Left forelimb (tissue), 1 donor: ENCODE data around the gene IKBKE.

Experiments
- DNase-seq: peaks from one replicate; pipeline ENCODE4 v3.0.0-alpha.2; 2018; ENCODE audit warnings: low spot score

Gene IKBKE

GRCh38 chr1:206455289-206455665 lies 15.0 kb upstream of the IKBKE start:
- no peak for DNase-seq

GRCh38 chr1:206455666-206456344 lies 14.5 kb upstream of the IKBKE start:
- no peak for DNase-seq

DNA sequence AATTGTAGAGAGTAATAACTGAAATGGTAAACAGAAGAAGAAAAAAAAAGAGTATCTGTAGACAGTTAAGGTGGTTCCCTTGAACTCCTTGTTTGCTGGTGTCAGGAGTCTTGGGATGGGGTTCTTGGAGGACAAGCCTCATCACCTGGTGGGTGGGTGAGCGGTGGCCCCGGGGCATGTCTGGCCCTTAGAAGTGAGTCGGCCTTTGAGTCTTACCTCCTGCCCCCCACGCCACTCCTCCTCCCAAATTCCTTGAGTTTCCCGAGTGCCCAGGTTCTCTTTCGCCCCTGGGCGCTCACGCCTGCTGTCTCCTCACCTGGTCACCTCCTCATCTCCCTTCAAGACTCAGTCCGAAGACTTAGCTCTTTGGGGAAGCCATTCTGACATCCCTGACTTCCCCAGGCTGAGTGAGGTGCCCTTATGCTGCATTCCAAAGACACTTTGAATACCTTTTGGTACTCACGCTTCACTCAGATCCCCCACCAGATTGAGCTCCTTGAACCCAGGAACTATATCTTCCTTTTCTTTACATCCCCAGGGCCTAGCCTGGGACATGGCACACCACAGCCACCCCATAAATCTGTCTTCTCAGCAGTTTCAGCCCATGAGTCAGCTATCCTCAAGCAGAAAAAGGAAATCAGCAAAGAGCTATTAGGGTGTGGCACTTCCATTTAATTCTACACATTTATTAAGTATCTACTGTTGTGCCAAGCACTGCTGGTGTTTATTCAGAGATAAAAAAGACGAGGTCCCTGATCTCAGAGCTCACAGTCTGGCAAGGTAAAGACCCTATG lies 13.5 kb upstream of the IKBKE start:
- no peak for DNase-seq

DNA sequence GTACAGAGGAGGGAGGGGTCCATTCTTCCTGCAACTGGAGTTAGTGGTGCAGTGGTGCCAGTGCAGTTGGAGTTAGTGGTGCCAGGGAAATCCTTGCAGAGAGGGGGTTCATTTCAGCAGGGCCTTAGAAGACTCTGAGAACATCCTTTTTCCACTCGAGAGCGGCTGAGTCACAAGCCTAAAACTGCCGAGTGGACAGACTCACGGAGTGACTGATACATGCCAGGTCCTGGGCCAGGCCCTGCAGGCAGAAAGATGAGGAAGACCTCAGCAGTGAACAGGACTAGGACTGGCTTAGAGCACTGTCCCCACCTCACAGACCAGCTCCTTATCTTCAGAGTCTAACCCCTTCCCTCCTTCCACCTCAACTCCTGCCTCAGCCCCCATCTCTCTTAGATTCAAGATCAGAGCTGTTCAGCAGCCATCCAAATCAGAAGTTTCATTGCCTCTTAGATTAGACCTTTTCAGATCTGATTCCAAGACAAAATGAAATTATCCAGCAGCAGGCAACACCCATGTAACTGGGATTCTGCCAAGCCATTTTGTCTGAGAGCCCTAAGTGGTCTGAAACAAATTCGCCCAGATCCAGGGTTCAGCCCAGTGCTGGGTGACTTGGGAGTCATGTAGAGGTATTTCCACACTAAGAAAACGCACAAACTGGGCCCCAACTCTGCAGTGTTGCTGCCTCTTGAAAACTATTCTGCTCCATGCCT lies 12.7 kb upstream of the IKBKE start:
- no peak for DNase-seq

- DNase-seq: no peak
Observed at GRCh38 chr1:206459703-206460102, 10.6 kb upstream of the IKBKE start.

- no peak for DNase-seq
Observed at GRCh38 chr1:206460836-206461426, 9.3 kb upstream of the IKBKE start.

DNA sequence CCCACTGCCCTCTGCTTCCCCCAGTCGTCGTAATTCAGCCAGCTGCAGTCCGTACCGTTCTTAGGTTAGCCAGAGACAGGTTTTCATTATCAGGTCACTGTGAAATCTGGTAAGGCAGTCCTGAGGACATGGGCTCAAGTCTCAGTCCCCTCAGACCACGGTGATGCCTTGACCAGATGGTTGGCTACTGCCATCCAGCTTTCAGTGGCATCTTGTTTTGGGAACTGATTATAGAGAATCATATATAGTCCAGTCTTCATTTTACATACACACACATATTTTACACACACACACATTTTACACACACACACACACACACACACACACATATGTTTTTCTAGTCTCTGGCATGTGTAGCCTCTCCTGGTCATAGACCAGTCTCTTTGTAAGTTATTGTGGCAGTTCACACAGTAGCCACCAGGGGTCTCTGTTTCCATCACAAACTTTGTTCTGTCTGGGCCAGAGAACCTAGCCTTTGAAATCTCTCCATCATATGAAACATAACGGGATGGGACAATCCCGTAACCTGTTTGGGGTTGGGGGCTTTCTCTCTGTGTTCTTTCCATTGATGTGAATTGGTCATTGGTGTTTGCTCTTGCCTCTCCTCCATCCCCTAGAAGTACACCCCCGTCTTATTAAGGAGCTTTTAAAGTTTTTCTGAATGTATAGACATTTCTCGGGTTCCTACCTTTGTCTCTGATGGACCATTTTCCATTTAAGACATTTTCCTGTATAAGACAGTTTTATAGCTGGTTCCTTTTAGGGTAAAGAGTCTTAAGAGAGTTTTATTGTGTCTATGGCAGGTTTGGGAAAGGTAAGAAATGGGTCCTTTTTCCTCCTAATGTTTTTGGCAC lies 8.4 kb upstream of the IKBKE start:
- no peak for DNase-seq

- no peak for DNase-seq
Observed at GRCh38 chr1:206463137-206463536, 7.1 kb upstream of the IKBKE start.

- no peak for DNase-seq
Observed at GRCh38 chr1:206463911-206464310, 6.4 kb upstream of the IKBKE start.

DNA sequence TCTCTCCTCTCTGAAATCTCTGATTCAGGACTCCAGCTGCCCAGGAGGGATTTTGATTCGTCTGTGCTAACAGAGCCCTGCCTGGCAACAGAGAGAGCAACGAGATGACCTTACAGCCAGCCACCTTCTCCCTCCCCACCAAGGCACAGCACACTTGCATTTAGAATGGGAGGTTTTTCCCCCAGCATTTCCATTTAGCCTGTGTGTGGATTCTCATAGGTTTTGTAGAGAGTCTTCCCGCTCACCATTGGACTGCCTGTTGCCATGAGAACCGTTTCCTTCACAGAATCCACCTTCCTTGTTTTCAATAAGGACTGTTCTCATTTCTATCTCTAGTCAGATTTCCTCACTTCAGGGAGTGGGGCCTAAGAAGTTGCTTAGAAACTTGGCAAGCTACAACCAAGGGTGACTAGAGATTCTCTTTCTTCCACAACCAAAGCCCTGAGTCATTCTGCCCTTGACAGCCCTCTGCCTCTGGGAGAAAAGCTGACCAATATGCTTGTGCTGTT lies 5.8 kb upstream of the IKBKE start:
- no peak for DNase-seq

DNA sequence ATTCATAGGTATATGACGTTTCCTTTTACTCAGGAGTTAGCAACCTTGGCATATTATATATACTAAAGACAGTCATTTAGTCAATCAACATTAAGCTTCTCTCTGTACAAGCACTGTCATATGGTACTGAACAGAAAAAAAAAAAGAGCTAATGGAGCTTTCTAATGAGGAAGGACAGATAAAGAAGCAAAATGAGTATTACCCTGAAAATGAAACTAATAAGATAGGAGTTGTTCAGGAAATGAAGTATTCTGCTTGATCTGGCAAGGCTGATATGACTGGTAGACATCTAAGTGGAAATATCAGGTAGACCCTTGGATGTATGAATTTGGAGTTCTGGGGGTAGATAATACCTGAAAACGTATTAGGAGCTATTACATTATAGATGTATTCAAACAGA lies 4.3 kb upstream of the IKBKE start:
- DNase-seq: no peak

GRCh38 chr1:206466840-206467649 lies 3.2 kb upstream of the IKBKE start:
- no peak for DNase-seq

- no peak for DNase-seq
Observed at GRCh38 chr1:206467915-206468314, 2.4 kb upstream of the IKBKE start.

- DNase-seq: no peak
Observed at GRCh38 chr1:206468571-206468970, 1.7 kb upstream of the IKBKE start.

DNA sequence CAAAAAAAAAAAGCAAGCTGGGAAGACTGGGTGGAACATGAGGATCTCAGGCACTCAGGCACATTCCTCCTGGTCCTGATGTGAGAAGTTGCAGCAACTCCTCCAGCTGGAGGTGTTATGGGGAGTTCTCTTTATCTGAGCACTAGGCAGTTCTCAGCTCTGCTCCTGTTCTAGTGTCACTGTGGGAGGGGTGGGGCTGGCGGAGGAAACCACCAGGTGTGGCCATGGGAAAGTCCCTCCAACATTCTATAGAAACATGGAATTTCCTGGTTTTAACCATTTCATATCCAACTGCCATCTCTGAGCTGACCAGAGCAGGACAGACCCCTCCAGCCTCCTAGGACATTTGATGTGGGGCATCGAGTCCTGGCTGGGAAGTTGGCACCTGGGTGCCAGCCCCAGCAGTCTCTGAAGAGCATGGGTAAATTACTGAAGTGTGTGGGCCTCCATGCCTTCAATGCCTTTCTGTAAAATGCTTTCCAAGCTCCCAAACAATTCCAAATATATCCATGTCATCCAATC lies 804 bp upstream of the IKBKE start:
- DNase-seq: no peak

GRCh38 chr1:206470692-206471414 lies 577 bp downstream of the IKBKE start:
- no peak for DNase-seq

GRCh38 chr1:206471415-206471801 lies 1.1 kb downstream of the IKBKE start:
- no peak for DNase-seq

DNA sequence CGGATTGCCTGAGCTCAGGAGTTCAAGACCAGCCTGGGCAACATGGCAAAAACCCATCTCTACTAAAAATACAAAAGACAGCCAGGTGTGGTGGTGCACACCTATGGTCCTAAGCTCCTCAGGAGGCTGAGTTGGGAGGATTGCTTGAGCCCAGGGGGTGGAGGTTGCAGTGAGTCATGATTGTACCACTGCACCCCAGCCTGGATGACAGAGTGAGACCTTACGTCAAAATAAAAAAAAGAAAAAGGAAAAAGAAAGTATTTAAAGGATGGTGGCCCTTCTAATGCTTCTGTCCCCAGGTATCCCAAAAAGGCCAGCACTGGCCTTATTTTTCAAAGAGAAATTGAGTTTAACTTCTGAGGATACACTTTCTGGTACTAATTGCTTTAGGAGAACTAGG lies 1.7 kb downstream of the IKBKE start:
- DNase-seq: no peak

GRCh38 chr1:206472454-206472853 lies 2.2 kb downstream of the IKBKE start:
- DNase-seq: no peak

DNA sequence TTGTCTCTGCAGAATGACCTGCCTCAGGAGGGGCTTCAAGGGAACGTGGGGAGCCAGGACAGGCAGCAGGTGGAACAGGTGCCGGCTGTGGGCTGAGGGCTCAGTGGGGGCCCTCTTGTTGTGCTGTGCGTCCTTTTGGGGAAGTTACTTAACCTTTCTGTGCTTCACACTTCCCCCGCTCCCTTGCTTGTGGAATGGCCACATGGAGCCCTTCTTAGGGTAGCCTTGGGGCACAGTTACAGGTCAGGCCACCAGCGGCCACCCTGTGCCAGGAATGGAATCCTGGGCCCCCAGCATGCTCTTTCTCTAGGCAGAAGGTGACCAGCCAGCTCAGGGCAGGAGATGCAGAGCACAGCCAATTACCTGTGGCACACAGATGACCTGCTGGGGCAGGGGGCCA lies 2.6 kb downstream of the IKBKE start:
- DNase-seq: no peak
